Neural cell (in vitro differentiated cells): ENCODE results near the gene TTLL5.

Experiments
- CTCF ChIP-seq: fragments of 450-650 bp; IDR thresholded peaks from 2 replicates; pipeline ENCODE4 v1.5.1; 2014; ENCODE audit warnings: antibody characterized with exemption, mild to moderate bottlenecking, moderate library complexity; ENCODE audit not compliant: poor library complexity, severe bottlenecking
- POLR2AphosphoS5 ChIP-seq: IDR thresholded peaks from 2 replicates; pipeline ENCODE4 v1.6.1; 2012
- TF ChIP-seq, protein P1 (sequence below): IDR thresholded peaks from 2 replicates; pipeline ENCODE4 v1.6.1; 2012; ENCODE audit warnings: borderline replicate concordance

DNA sequence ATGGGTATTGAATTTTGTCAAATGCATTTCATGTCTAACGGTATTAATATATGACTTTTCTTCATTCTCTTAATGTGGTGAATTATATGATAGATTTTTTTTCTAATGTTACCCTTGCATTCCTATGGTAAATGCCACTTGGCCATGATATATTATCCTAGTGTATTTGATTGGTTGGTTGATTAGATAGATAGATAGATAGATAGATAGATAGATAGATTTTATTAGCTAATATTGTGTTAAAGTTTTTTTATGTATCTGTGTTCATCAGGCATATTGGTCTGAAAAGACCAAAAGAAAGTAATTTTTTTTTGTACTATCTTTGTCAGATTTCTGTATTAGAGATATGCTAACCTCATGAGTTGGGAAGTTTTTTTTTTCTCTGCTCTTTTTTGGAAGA, 196.2 kb downstream of the TTLL5 start:
- TF ChIP-seq, protein P1, sequence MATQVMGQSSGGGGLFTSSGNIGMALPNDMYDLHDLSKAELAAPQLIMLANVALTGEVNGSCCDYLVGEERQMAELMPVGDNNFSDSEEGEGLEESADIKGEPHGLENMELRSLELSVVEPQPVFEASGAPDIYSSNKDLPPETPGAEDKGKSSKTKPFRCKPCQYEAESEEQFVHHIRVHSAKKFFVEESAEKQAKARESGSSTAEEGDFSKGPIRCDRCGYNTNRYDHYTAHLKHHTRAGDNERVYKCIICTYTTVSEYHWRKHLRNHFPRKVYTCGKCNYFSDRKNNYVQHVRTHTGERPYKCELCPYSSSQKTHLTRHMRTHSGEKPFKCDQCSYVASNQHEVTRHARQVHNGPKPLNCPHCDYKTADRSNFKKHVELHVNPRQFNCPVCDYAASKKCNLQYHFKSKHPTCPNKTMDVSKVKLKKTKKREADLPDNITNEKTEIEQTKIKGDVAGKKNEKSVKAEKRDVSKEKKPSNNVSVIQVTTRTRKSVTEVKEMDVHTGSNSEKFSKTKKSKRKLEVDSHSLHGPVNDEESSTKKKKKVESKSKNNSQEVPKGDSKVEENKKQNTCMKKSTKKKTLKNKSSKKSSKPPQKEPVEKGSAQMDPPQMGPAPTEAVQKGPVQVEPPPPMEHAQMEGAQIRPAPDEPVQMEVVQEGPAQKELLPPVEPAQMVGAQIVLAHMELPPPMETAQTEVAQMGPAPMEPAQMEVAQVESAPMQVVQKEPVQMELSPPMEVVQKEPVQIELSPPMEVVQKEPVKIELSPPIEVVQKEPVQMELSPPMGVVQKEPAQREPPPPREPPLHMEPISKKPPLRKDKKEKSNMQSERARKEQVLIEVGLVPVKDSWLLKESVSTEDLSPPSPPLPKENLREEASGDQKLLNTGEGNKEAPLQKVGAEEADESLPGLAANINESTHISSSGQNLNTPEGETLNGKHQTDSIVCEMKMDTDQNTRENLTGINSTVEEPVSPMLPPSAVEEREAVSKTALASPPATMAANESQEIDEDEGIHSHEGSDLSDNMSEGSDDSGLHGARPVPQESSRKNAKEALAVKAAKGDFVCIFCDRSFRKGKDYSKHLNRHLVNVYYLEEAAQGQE, result no peak
- no peak for TF ChIP-seq CTCF
- TF ChIP-seq POLR2AphosphoS5, result no peak
